K562 (cell line): Measurements from ENCODE around the gene ZNF385D. TPM values are rescaled to one million over a fixed set of nuclear protein-coding genes. Genes with fewer than 3 reads are reported as not detected.

Experiments
- ATAC-seq: fragments of 200-7000 bp; cut with Tn5 transposase; 3 replicates; pipeline ENCODE4 v1.9.1; 2020; ENCODE audit warnings: moderate library complexity
- BruUV-seq: library from RNA; stranded (reverse); fragments of 400-500 nt; replicated peaks from 2 replicates; lab custom pipeline; 2021; lab: Mats Ljungman, UMichigan
- CTCF ChIA-PET: fragments of 300-600 bp; formaldehyde crosslinking; extraction: SDS; loops from one replicate; lab custom pipeline; 2021; ENCODE audit warnings: low intra/inter-chr PET ratio; lab: Yijun Ruan, JAX
- POLR2A ChIA-PET: fragments of 300-600, 350-650 bp; sonication (Branson Sonifier 250); formaldehyde crosslinking; extraction: SDS; loops from one replicate; lab custom pipeline; 2021; ENCODE audit warnings: antibody characterized with exemption, inconsistent platforms; lab: Yijun Ruan, JAX
- DNase-seq, 4 experiments: peaks; one replicate each; pipeline versions ENCODE4 v3.0.0 to v3.0.0-alpha.2; 2011 to 2018; ENCODE audit warnings: low spot score in 3 of 4, mixed read lengths in 3 of 4; ENCODE audit errors: extremely low read depth in 1 of 4
- FAIRE-seq: peaks from 2 replicates; lab custom pipeline; 2011; peaks lifted over from hg19 to GRCh38; lab: Jason Lieb, UNC
- H2AFZ ChIP-seq: 2 replicates; pipeline ENCODE4 v1.6.0; 2011; ENCODE audit warnings: low read depth, low read length, control low read depth, inconsistent platforms
- H3K27ac ChIP-seq: fragments of 200-600 bp; 3 replicates; pipeline ENCODE4 v1.8.0; 2011; ENCODE audit warnings: low read depth, mild to moderate bottlenecking, control low read depth, inconsistent platforms, low read length, moderate library complexity, mixed read lengths; ENCODE audit errors: extremely low read depth
- H3K27me3 ChIP-seq, 2 experiments: fragments of 300-600 bp in 1 of 2; 2 replicates in 1 of 2; 3 replicates in 1 of 2; pipeline versions ENCODE4 v1.6.0 to v1.8.0; 2011; ENCODE audit warnings: inconsistent platforms in 2 of 2, low read length in 2 of 2, mild to moderate bottlenecking in 1 of 2, mixed read lengths in 1 of 2, moderate library complexity in 1 of 2; ENCODE audit not compliant: control insufficient read depth in 2 of 2, insufficient read depth in 2 of 2
- H3K36me3 ChIP-seq: fragments of 300-600 bp; 3 replicates; pipeline ENCODE4 v1.8.0; 2011; ENCODE audit warnings: mild to moderate bottlenecking, low read length, inconsistent platforms; ENCODE audit not compliant: control insufficient read depth, insufficient read depth
- H3K4me1 ChIP-seq, 2 experiments: fragments of 200-600 bp in 1 of 2; replicated peaks in 1 of 2; 2 replicates in 1 of 2; 3 replicates in 1 of 2; pipeline versions ENCODE4 v1.5.1 to v1.8.0; 2011; ENCODE audit warnings: inconsistent platforms in 2 of 2, low read length in 2 of 2, mild to moderate bottlenecking in 1 of 2, mixed read lengths in 1 of 2, moderate library complexity in 1 of 2; ENCODE audit not compliant: control insufficient read depth in 2 of 2, insufficient read depth in 2 of 2
- H3K4me2 ChIP-seq: 2 replicates; pipeline ENCODE4 v1.6.1; 2011; ENCODE audit warnings: low read length, control low read depth, inconsistent platforms, mixed read lengths; ENCODE audit not compliant: insufficient read depth
- H3K4me3 ChIP-seq: fragments of 200-600 bp; sonication (generic), shearing (Covaris generic); 2 replicates; pipeline ENCODE4 v1.5.1; 2016; ENCODE audit warnings: control low read depth, inconsistent platforms
- H3K79me2 ChIP-seq: fragments of 200-600 bp; 3 replicates; pipeline ENCODE4 v1.8.0; 2011; ENCODE audit warnings: low read length, inconsistent platforms; ENCODE audit not compliant: control insufficient read depth, insufficient read depth
- H3K9ac ChIP-seq, 2 experiments: 2 replicates each; pipeline versions ENCODE4 v1.6.0 to v1.6.1; 2011; ENCODE audit warnings: low read depth in 2 of 2, low read length in 2 of 2, control low read depth in 1 of 2, inconsistent platforms in 1 of 2, mild to moderate bottlenecking in 1 of 2, mixed read lengths in 1 of 2; ENCODE audit not compliant: insufficient read depth in 1 of 2
- H3K9me1 ChIP-seq: one replicate; pipeline ENCODE4 v1.6.0; 2011; ENCODE audit warnings: inconsistent platforms, mild to moderate bottlenecking, low read length, moderate library complexity; ENCODE audit not compliant: control insufficient read depth, insufficient read depth
- H3K9me3 ChIP-seq: replicated peaks from 2 replicates; pipeline ENCODE4 v1.5.1; 2011; ENCODE audit warnings: low read depth, low read length, inconsistent platforms; ENCODE audit not compliant: control insufficient read depth, insufficient read depth
- H4K20me1 ChIP-seq: replicated peaks from 2 replicates; pipeline ENCODE4 v1.6.1; 2011; ENCODE audit warnings: low read length, inconsistent platforms, mixed read lengths; ENCODE audit not compliant: control insufficient read depth, insufficient read depth
- BRD9 ChIP-seq: fragments of 450-650 bp; IDR thresholded peaks from 2 replicates; pipeline ENCODE4 v1.6.1; 2018; ENCODE audit warnings: low read depth; ENCODE audit not compliant: partially characterized antibody
- HOXB6 ChIP-seq: fragments of 250-450 bp; sonication (Bioruptor Pico); IDR thresholded peaks from 2 replicates; pipeline ENCODE4 v1.5.1; 2022; ENCODE audit warnings: mild to moderate bottlenecking, borderline replicate concordance
- THRAP3 ChIP-seq: fragments of 450-650 bp; IDR thresholded peaks from 2 replicates; pipeline ENCODE4 v1.6.1; 2016; ENCODE audit warnings: mild to moderate bottlenecking, inconsistent platforms, borderline replicate concordance
- WGBS: fragments of 100-300 bp; shearing (Covaris generic); methylation state at CpG from one replicate; pipeline ENCODE4 v1.1.6; 2016; ENCODE audit warnings: low coverage, mixed read lengths; ENCODE audit not compliant: insufficient coverage; ENCODE audit errors: missing lambda C conversion rate; 5-methylcytosine and 5-hydroxymethylcytosine counted together
- in situ Hi-C: fragments of 300-500 bp; cut with MboI; formaldehyde crosslinking; loops from 4 replicates; pipeline ENCODE4 v1.15.0; 2018; ENCODE audit warnings: inconsistent platforms, mixed read lengths
- intact Hi-C: fragments of 100-400 bp; cut with micrococcal nuclease; formaldehyde crosslinking; loops from 2 replicates; pipeline ENCODE4 v1.14.2; 2022
- polyA plus RNA-seq, 8 experiments: library from polyadenylated mRNA; depleted of rRNA in 4 of 8; stranded (reverse) in 5 of 8; unstranded in 3 of 8; fragments of >200 nt; fragmentation: Nextera tagmentation in 2 of 8; fragmentation: Illumina TruSeq in 1 of 8; extraction: Ambion mirVana in 2 of 8; extraction: Trizol in 1 of 8; gene quantifications; 2 replicates each; pipeline versions ENCODE4 v1.2.1 to v1.2.3, GENCODE V29; 2011 to 2014; ENCODE audit warnings: inconsistent platforms in 1 of 8, missing spikeins in 1 of 8
- total RNA-seq, 7 experiments: library from RNA; depleted of rRNA in 6 of 7; stranded (reverse); fragments of >200 nt in 6 of 7; fragmentation: Illumina TruSeq in 2 of 7; extraction: Trizol in 2 of 7; gene quantifications; 2 replicates each; pipeline versions ENCODE4 v1.2.1 to v1.2.3, GENCODE V29; 2011 to 2021; ENCODE audit warnings: low replicate concordance in 1 of 7
- TF ChIP-seq, protein P1 (sequence below): sonication (generic); formaldehyde crosslinking; IDR thresholded peaks from 2 replicates; pipeline ENCODE4 v1.5.0; 2020; ENCODE audit warnings: missing genetic modification reagents

The ZNF385D gene
- total and polyA plus RNA-seq, 9 of the 15 experiments (the other 6 are each of a cell fraction or from before 2014, with no cell fraction given) = 0.14 to 1.7 (median 0.51) TPM

DNA sequence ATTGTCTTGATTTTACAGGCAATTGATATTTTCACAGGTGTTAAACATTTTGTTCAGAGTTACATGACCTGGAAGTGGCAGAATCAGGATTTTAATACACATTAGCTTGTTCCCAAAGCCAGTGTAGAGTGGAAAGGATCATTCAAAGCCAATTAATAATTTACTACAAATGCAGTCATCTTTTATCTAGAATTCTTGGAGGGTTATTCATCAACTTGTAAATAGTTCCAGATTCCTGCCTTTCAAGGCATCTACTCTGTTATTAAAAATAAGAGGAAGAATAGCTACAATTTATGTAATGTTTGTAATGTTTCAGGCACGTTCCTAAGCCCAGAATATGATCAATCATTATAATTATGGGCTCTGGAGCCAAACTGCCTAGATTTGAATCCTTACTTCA is 358.5 kb downstream of the ZNF385D start:
- WGBS = 0% methylated on average over 1 of the region's 1 CpG
- H3K4me1 ChIP-seq = no peaks in the 10 kb centered on the region
- no peaks in the 10 kb centered on the region for H3K9me3 ChIP-seq
- in situ Hi-C loops = no loop called here
- H2AFZ ChIP-seq = no peak overlapping the region
- no peaks in the 10 kb centered on the region for H3K27me3 ChIP-seq
- H4K20me1 ChIP-seq = no peaks in the 10 kb centered on the region
- no peak for DNase-seq
- no peak overlapping the region for H3K4me2 ChIP-seq
- H3K27ac ChIP-seq = no peak overlapping the region
- TF ChIP-seq HOXB6 = no peak
- no peak for TF ChIP-seq BRD9
- TF ChIP-seq THRAP3 = no peak
- TF ChIP-seq, all 486 proteins: peak for 0
- ChIA-PET POLR2A (no interaction called here), CTCF (no interaction called here)
- Histone ChIP-seq H3K4me3 (no peak overlapping the region), H3K9ac (no peak overlapping the region), H3K36me3 (no peaks in the 10 kb centered on the region), H3K79me2 (no peaks in the 10 kb centered on the region), H3K9me1 (no peaks in the 10 kb centered on the region)
- ATAC-seq (no peak), FAIRE-seq (no peak)
- BruUV-seq = no TSS peak
- intact Hi-C loops = no loop called here

DNA sequence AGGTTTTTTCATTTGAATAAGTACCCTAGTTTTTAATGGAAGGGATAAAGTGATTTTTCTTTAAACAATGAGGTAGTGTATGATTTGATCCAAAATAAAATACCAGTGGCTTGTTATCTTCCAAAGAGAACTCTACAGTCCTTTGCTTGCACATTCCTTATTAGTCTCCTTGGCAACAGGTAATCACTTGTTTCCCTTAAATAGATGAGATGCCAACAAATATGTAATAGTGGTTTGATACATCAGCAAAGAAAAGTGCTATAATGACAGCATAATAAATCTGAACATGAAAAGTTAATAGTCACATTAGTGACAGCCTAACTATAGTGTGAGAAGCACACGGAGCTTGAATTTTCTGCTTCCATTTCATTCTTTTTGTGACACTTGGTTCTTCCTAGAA is 360.2 kb downstream of the ZNF385D start:
- no peaks in the 10 kb centered on the region for H3K79me2 ChIP-seq
- H3K9me3 ChIP-seq = no peaks in the 10 kb centered on the region
- in situ Hi-C loops = no loop called here
- H3K9ac ChIP-seq = no peak overlapping the region
- H3K27me3 ChIP-seq = no peaks in the 10 kb centered on the region
- no peak overlapping the region for H3K4me2 ChIP-seq
- WGBS = 10% methylated on average over 1 of the region's 1 CpG
- no peaks in the 10 kb centered on the region for H4K20me1 ChIP-seq
- no peaks in the 10 kb centered on the region for H3K9me1 ChIP-seq
- H2AFZ ChIP-seq = no peak overlapping the region
- FAIRE-seq = no peak
- TF ChIP-seq, protein P1, sequence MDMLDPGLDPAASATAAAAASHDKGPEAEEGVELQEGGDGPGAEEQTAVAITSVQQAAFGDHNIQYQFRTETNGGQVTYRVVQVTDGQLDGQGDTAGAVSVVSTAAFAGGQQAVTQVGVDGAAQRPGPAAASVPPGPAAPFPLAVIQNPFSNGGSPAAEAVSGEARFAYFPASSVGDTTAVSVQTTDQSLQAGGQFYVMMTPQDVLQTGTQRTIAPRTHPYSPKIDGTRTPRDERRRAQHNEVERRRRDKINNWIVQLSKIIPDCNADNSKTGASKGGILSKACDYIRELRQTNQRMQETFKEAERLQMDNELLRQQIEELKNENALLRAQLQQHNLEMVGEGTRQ (CRISPR knock-in tag) = no peak
- TF ChIP-seq, all 486 proteins: peak for 0
- H3K36me3 ChIP-seq = no peaks in the 10 kb centered on the region
- no TSS peak for BruUV-seq
- no peak for ATAC-seq
- H3K27ac ChIP-seq = no peak overlapping the region
- intact Hi-C loops = no loop called here
- ChIA-PET POLR2A (no interaction called here), CTCF (no interaction called here)
- no peaks in the 10 kb centered on the region for H3K4me1 ChIP-seq
- DNase-seq = no peak
- no peak overlapping the region for H3K4me3 ChIP-seq
